Endothelial cell of umbilical vein (primary cell): ENCODE data around the gene PSMB8. TPM values are rescaled to one million over a fixed set of nuclear protein-coding genes. Genes with fewer than 3 reads are reported as not detected.

Source experiments
- BruUV-seq: library from RNA; stranded (reverse); fragments of 400-500 nt; replicated peaks from 2 replicates; lab custom pipeline; 2021; lab: Mats Ljungman, UMichigan
- CTCF ChIA-PET: fragments of 300-600, 350-600 bp; sonication (Branson Sonifier 250); formaldehyde crosslinking; loops from one replicate; lab custom pipeline; 2021; ENCODE audit warnings: antibody characterized with exemption, inconsistent platforms; lab: Charles Lee
- POLR2A ChIA-PET: fragments of 300-600, 350-600 bp; sonication (Branson Sonifier 250); formaldehyde crosslinking; loops from one replicate; lab custom pipeline; 2021; ENCODE audit warnings: antibody characterized with exemption, inconsistent platforms; lab: Charles Lee
- DNase-seq: peaks from one replicate; pipeline ENCODE4 v3.0.0-alpha.2; 2011; ENCODE audit warnings: low read depth, low spot score
- FAIRE-seq: peaks from 2 replicates; lab custom pipeline; 2011; peaks lifted over from hg19 to GRCh38; lab: Jason Lieb, UNC
- H2AFZ ChIP-seq: 2 replicates; pipeline ENCODE4 v1.6.0; 2012; ENCODE audit warnings: low read depth, low read length, control low read depth, inconsistent platforms
- H3K27ac ChIP-seq: 2 replicates; pipeline ENCODE4 v1.5.1; 2011; ENCODE audit warnings: low read depth, mild to moderate bottlenecking, control low read depth, low read length, moderate library complexity; ENCODE audit not compliant: insufficient read depth
- H3K27me3 ChIP-seq, 2 experiments: 2 replicates each; pipeline versions ENCODE4 v1.6.0 to v1.6.1; 2011; ENCODE audit warnings: low read length in 2 of 2, mixed read lengths in 1 of 2; ENCODE audit not compliant: control insufficient read depth in 2 of 2, insufficient read depth in 2 of 2
- H3K36me3 ChIP-seq, 2 experiments: 2 replicates in 1 of 2; 3 replicates in 1 of 2; pipeline ENCODE4 v1.5.1; 2011; ENCODE audit warnings: low read length in 2 of 2, mild to moderate bottlenecking in 1 of 2, moderate library complexity in 1 of 2; ENCODE audit not compliant: control insufficient read depth in 2 of 2, insufficient read depth in 2 of 2; ENCODE audit errors: extremely low read depth in 1 of 2
- H3K4me1 ChIP-seq: 3 replicates; pipeline ENCODE4 v1.5.1; 2011; ENCODE audit warnings: mild to moderate bottlenecking, low read length; ENCODE audit not compliant: control insufficient read depth, insufficient read depth; ENCODE audit errors: extremely low read depth
- H3K4me2 ChIP-seq: 2 replicates; pipeline ENCODE4 v1.6.1; 2011; ENCODE audit warnings: low read length, control low read depth, mixed read lengths; ENCODE audit not compliant: insufficient read depth
- H3K4me3 ChIP-seq, 3 experiments: fragments of 200-600 bp in 1 of 3; sonication (generic), shearing (Covaris generic) in 1 of 3; replicated peaks in 1 of 3; 2 replicates each; pipeline ENCODE4 v1.5.1; 2011 to 2016; ENCODE audit warnings: control low read depth in 3 of 3, low read length in 3 of 3, mild to moderate bottlenecking in 2 of 3, inconsistent platforms in 1 of 3, low read depth in 1 of 3, moderate library complexity in 1 of 3; ENCODE audit not compliant: insufficient read depth in 1 of 3
- H3K79me2 ChIP-seq: 2 replicates; pipeline ENCODE4 v1.6.0; 2012; ENCODE audit warnings: low read length, inconsistent platforms; ENCODE audit not compliant: control insufficient read depth, insufficient read depth
- H3K9ac ChIP-seq: replicated peaks from 2 replicates; pipeline ENCODE3; 2011; ENCODE audit warnings: low read length, control low read depth; ENCODE audit not compliant: insufficient read depth; ENCODE audit errors: extremely low read depth
- H3K9me1 ChIP-seq: replicated peaks from 3 replicates; pipeline ENCODE4 v1.6.0; 2011; ENCODE audit warnings: mild to moderate bottlenecking, low read length; ENCODE audit not compliant: control insufficient read depth, insufficient read depth; ENCODE audit errors: extremely low read depth
- H3K9me3 ChIP-seq: replicated peaks from 2 replicates; pipeline ENCODE4 v1.5.1; 2012; ENCODE audit warnings: low read length, inconsistent platforms; ENCODE audit not compliant: control insufficient read depth, insufficient read depth
- H4K20me1 ChIP-seq: replicated peaks from 2 replicates; pipeline ENCODE3; 2011; ENCODE audit warnings: mild to moderate bottlenecking, low read length; ENCODE audit not compliant: control insufficient read depth, insufficient read depth; ENCODE audit errors: extremely low read depth
- EZH2 ChIP-seq: IDR thresholded peaks from 2 replicates; pipeline ENCODE4 v1.6.1; 2012; ENCODE audit warnings: borderline replicate concordance, low read depth, mild to moderate bottlenecking, moderate library complexity, low read length, inconsistent platforms; ENCODE audit not compliant: severe bottlenecking
- FOS ChIP-seq: IDR thresholded peaks from 2 replicates; pipeline ENCODE4 v1.6.1; 2011; ENCODE audit warnings: mild to moderate bottlenecking, low read length, moderate library complexity, borderline replicate concordance; ENCODE audit not compliant: insufficient read depth
- GATA2 ChIP-seq: IDR thresholded peaks from 2 replicates; pipeline ENCODE4 v1.7.0; 2011; ENCODE audit warnings: low read depth, mild to moderate bottlenecking, moderate library complexity, mixed read lengths, low read length; ENCODE audit not compliant: insufficient read length, insufficient read depth
- JUN ChIP-seq: IDR thresholded peaks from 2 replicates; pipeline ENCODE4 v1.6.1; 2011; ENCODE audit warnings: borderline replicate concordance, low read depth; ENCODE audit not compliant: insufficient read length, insufficient read depth
- MYC ChIP-seq: IDR thresholded peaks from one replicate; pipeline ENCODE4 v1.6.1; 2011; ENCODE audit warnings: mild to moderate bottlenecking, low read depth, low read length
- POLR2A ChIP-seq: IDR thresholded peaks from 2 replicates; pipeline ENCODE4 v1.6.1; 2012; ENCODE audit warnings: low read depth, mild to moderate bottlenecking, control low read depth, low read length
- POLR2AphosphoS5 ChIP-seq: IDR thresholded peaks from 2 replicates; pipeline ENCODE4 v1.6.1; 2012; ENCODE audit warnings: low read depth, mild to moderate bottlenecking, control low read depth, low read length, moderate library complexity; ENCODE audit not compliant: insufficient read depth
- dilution Hi-C: fragments of 300-500 bp; cut with MboI; formaldehyde crosslinking; loops from one replicate; pipeline ENCODE4 v1.15.0; 2019; ENCODE audit warnings: low sequenced_read_pairs; ENCODE audit not compliant: extremely low pct_ligation_motif_present
- intact Hi-C: fragments of 100-400 bp; cut with micrococcal nuclease; formaldehyde crosslinking; loops from one replicate; pipeline ENCODE4 v1.10.0; 2022
- polyA plus RNA-seq, 4 experiments: library from polyadenylated mRNA; depleted of rRNA in 3 of 4; stranded (reverse) in 3 of 4; unstranded in 1 of 4; fragments of >200 nt; gene quantifications; 2 replicates each; pipeline versions ENCODE4 v1.2.1 to v1.2.3, GENCODE V29; 2011 to 2012; ENCODE audit warnings: missing spikeins in 1 of 4
- total RNA-seq: library from RNA; stranded (reverse); gene quantifications from 2 replicates; pipeline ENCODE4 v1.2.3, GENCODE V29; 2021
- TF ChIP-seq, protein P1 (sequence below): IDR thresholded peaks from 2 replicates; pipeline ENCODE4 v1.6.1; 2011; ENCODE audit not compliant: insufficient read depth, insufficient read length
- TF ChIP-seq, protein P2 (sequence below), 2 donors: IDR thresholded peaks; 1 replicate in 1 of 2; 2 replicates in 1 of 2; pipeline ENCODE4 v1.5.1; 2011; ENCODE audit warnings: low read length in 2 of 2, mild to moderate bottlenecking in 2 of 2, moderate library complexity in 2 of 2, control low read depth in 1 of 2, inconsistent platforms in 1 of 2, low read depth in 1 of 2; ENCODE audit not compliant: insufficient read depth in 1 of 2; ENCODE audit errors: extremely low read depth in 1 of 2

PSMB8 gene
- total and polyA plus RNA-seq, 2 donors (not counting 3 experiments of a cell fraction or from before 2014, with no cell fraction given), result 40.1 to 49.4 TPM

DNA sequence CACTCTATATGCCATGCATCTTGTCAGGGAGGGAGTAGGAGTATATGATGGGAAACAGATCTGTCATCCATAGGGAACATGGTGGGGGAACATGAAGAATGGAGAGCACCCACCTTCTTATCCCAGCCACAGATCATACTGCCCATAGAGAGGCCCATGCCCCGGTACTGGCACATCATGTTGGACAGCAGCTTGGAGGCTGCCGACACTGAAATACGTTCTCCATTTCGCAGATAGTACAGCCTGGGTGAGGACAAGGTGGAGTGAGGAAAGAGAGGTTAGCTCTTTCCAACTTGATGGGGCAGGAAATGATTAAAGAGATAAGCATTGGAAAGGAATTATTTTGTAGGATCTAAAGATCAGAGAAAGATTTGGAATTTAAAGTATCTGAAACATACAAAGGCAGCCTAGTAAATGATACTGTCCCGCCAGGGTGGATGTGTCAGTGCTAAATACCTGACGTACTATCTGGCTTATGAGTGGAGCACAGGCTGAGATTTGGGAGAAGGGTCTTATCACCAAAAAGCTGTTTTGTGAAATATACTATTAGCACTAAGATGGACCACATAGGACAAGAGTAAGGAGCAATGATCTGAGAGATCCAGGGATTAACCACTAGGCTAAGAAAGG, 1.7 kb downstream of the PSMB8 start:
- no peak for TF ChIP-seq POLR2AphosphoS5
- no peak for TF ChIP-seq POLR2A
- no peak for TF ChIP-seq JUN
- no peak for TF ChIP-seq GATA2
- TF ChIP-seq, protein P1, sequence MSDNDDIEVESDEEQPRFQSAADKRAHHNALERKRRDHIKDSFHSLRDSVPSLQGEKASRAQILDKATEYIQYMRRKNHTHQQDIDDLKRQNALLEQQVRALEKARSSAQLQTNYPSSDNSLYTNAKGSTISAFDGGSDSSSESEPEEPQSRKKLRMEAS, result no peak
- TF ChIP-seq FOS, result no peak
- no peak for TF ChIP-seq MYC
- TF ChIP-seq, protein P2, sequence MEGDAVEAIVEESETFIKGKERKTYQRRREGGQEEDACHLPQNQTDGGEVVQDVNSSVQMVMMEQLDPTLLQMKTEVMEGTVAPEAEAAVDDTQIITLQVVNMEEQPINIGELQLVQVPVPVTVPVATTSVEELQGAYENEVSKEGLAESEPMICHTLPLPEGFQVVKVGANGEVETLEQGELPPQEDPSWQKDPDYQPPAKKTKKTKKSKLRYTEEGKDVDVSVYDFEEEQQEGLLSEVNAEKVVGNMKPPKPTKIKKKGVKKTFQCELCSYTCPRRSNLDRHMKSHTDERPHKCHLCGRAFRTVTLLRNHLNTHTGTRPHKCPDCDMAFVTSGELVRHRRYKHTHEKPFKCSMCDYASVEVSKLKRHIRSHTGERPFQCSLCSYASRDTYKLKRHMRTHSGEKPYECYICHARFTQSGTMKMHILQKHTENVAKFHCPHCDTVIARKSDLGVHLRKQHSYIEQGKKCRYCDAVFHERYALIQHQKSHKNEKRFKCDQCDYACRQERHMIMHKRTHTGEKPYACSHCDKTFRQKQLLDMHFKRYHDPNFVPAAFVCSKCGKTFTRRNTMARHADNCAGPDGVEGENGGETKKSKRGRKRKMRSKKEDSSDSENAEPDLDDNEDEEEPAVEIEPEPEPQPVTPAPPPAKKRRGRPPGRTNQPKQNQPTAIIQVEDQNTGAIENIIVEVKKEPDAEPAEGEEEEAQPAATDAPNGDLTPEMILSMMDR (IDR thresholded peaks at IDR 0.05; ENCODE audit: extremely low read depth in 1 of 2, insufficient read depth in 1 of 2, low read depth in 1 of 2, low read length in 2 of 2), result no peak
- no peak for TF ChIP-seq EZH2
- Histone ChIP-seq H3K4me1 (peaks cover 12% of the 10 kb centered on the region), H3K9me1 (no peaks in the 10 kb centered on the region), H4K20me1 (no peaks in the 10 kb centered on the region), H3K36me3 (no peaks in the 10 kb centered on the region), H3K4me3 (no peak overlapping the region), H3K27ac (no peak overlapping the region), H3K9me3 (no peaks in the 10 kb centered on the region), H3K27me3 (no peaks in the 10 kb centered on the region), H3K4me2 (no peak overlapping the region), H3K9ac (no peak overlapping the region), H3K79me2 (peaks cover 9% of the 10 kb centered on the region), H2AFZ (no peak overlapping the region)
- ChIA-PET CTCF (interaction anchor here (0.6 to 11.0 kb wide), 3 partner anchors 12 to 612 kb away, joined by 3 to 397 read pairs (median 9); partner anchors contain the start of genes PSMB9 and TAP1), POLR2A (no interaction called here)
- dilution Hi-C loops (no loop called here), intact Hi-C loops (loop anchor here (5.0 kb wide), 1 partner anchor 130 kb away; no protein-coding TSS in a partner anchor)
- DNase-seq (no peak), FAIRE-seq (no peak)
- no TSS peak for BruUV-seq
